ENCODE data around the gene TMEM30A. TPM values are rescaled to one million over a fixed set of nuclear protein-coding genes. Genes with fewer than 3 reads are reported as not detected.

Gene TMEM30A
- total and polyA plus RNA-seq, 12 donors: 33.7 to 134 (median 71.0) TPM

GRCh38 chr6:75266716-75267291, 17.8 kb downstream of the TMEM30A start:
- intact Hi-C loops (cut with DNase I): no loop called here
- Histone ChIP-seq H3K4me3 (no peak overlapping the region), H3K9me3 (replicated peaks in 1 of 3) (no peaks in the 10 kb centered on the region), H3K4me1 (replicated peaks in 1 of 2) (peaks cover 0 to 25% of the 10 kb centered on the region in 2 donors), H3K27ac (no peak overlapping the region), H3K27me3 (no peaks in the 10 kb centered on the region), H3K36me3 (replicated peaks in 1 of 2) (no peaks in the 10 kb centered on the region)
- WGBS, 4 donors: 47 to 50% (median 49%) methylated on average over 2 of the region's 2 CpGs
- TF ChIP-seq CTCF (IDR thresholded peaks at IDR 0.05): peak; percentile 68 to 86 (median 74)
- no peak for TF ChIP-seq POLR2A (IDR thresholded peaks at IDR 0.05)
- no peak for DNase-seq

GRCh38 chr6:75263401-75263750, 21.2 kb downstream of the TMEM30A start:
- Histone ChIP-seq H3K9me3 (replicated peaks in 1 of 3) (no peaks in the 10 kb centered on the region), H3K4me3 (no peak overlapping the region), H3K27me3 (no peaks in the 10 kb centered on the region), H3K36me3 (replicated peaks in 1 of 2) (peaks cover 0 to 11% of the 10 kb centered on the region in 2 donors), H3K4me1 (replicated peaks in 1 of 2) (peaks cover 0 to 25% of the 10 kb centered on the region in 2 donors), H3K27ac (no peak overlapping the region)
- TF ChIP-seq POLR2A (IDR thresholded peaks at IDR 0.05) (no peak), CTCF (IDR thresholded peaks at IDR 0.05) (no peak)
- intact Hi-C loops (cut with DNase I): no loop called here
- no peak for DNase-seq

- TF ChIP-seq POLR2A (IDR thresholded peaks at IDR 0.05): no peak
- DNase-seq: no peak
- Histone ChIP-seq H3K4me1 (replicated peaks in 1 of 2) (peaks cover 0 to 21% of the 10 kb centered on the region in 2 donors), H3K27ac (no peak overlapping the region), H3K36me3 (replicated peaks in 1 of 2) (peaks cover 0 to 11% of the 10 kb centered on the region in 2 donors), H3K27me3 (no peaks in the 10 kb centered on the region), H3K4me3 (no peak overlapping the region), H3K9me3 (replicated peaks in 1 of 3) (no peaks in the 10 kb centered on the region)
- WGBS, 4 donors: 81 to 84% (median 82%) methylated on average over 4 of the region's 4 CpGs
- intact Hi-C loops (cut with DNase I): no loop called here
These were observed 21.7 kb downstream of the TMEM30A start for GRCh38 chr6:75262716-75263400.

GRCh38 chr6:75261299-75261698, 23.3 kb downstream of the TMEM30A start:
- Histone ChIP-seq H3K27ac (no peak overlapping the region), H3K27me3 (no peaks in the 10 kb centered on the region), H3K4me1 (replicated peaks in 1 of 2) (peaks cover 0 to 11% of the 10 kb centered on the region in 2 donors), H3K36me3 (replicated peaks in 1 of 2) (peaks cover 0 to 11% of the 10 kb centered on the region in 2 donors), H3K4me3 (no peak overlapping the region), H3K9me3 (replicated peaks in 1 of 3) (no peaks in the 10 kb centered on the region)
- TF ChIP-seq CTCF (IDR thresholded peaks at IDR 0.05) (no peak), POLR2A (IDR thresholded peaks at IDR 0.05) (no peak)
- 86 to 100% (median 99%) methylated on average over 1 of the region's 1 CpG for WGBS, 4 donors
- intact Hi-C loops (cut with DNase I): no loop called here
- DNase-seq: no peak
